GM19463 (cell line): ENCODE results near the gene NVL.

Experiments used
- ATAC-seq: cut with Tn5 transposase; IDR thresholded peaks from one replicate; pipeline ENCODE4 v1.9.1; 2021; ENCODE audit warnings: mild to moderate bottlenecking, moderate library complexity; ENCODE audit not compliant: unreplicated experiment

NVL gene

GRCh38 chr1:224289396-224289795 is 40.6 kb downstream of the NVL start:
- no peak for ATAC-seq

GRCh38 chr1:224287714-224288113 is 42.3 kb downstream of the NVL start:
- ATAC-seq, result no peak

GRCh38 chr1:224282140-224282539 is 47.8 kb downstream of the NVL start:
- no peak for ATAC-seq

GRCh38 chr1:224276771-224277487 is 53.0 kb downstream of the NVL start:
- ATAC-seq, result no peak

- ATAC-seq, result no peak
Observed at GRCh38 chr1:224274970-224275626, 54.9 kb downstream of the NVL start.

- no peak for ATAC-seq
Observed at GRCh38 chr1:224273641-224274040, 56.3 kb downstream of the NVL start.

GRCh38 chr1:224271106-224271505 is 58.9 kb downstream of the NVL start:
- no peak for ATAC-seq

- ATAC-seq, result no peak
Observed at GRCh38 chr1:224267925-224268324, 62.0 kb downstream of the NVL start.

GRCh38 chr1:224266915-224267856 is 62.8 kb downstream of the NVL start:
- no peak for ATAC-seq

- ATAC-seq, result no peak
Observed at GRCh38 chr1:224266105-224266914, 63.7 kb downstream of the NVL start.

- no peak for ATAC-seq
Observed at GRCh38 chr1:224264321-224264720, 65.7 kb downstream of the NVL start.

- ATAC-seq, result no peak
Observed at GRCh38 chr1:224262373-224263054, 67.5 kb downstream of the NVL start.

- no peak for ATAC-seq
Observed at GRCh38 chr1:224259986-224260385, 70.0 kb downstream of the NVL start.

GRCh38 chr1:224258351-224258750 is 71.6 kb downstream of the NVL start:
- no peak for ATAC-seq

GRCh38 chr1:224256640-224257039 is 73.3 kb downstream of the NVL start:
- ATAC-seq, result no peak

GRCh38 chr1:224253721-224254120 is 76.3 kb downstream of the NVL start:
- ATAC-seq, result no peak

- ATAC-seq, result no peak
Observed at GRCh38 chr1:224252479-224252878, 77.5 kb downstream of the NVL start.

GRCh38 chr1:224251741-224252146 is 78.2 kb downstream of the NVL start:
- ATAC-seq, result no peak

- no peak for ATAC-seq
Observed at GRCh38 chr1:224245188-224245587, 84.8 kb downstream of the NVL start.

- no peak for ATAC-seq
Observed at GRCh38 chr1:224238756-224239155, 91.2 kb downstream of the NVL start.
